Colonic mucosa (tissue), 4 donors: ENCODE results near the gene NUP62. TPM values are rescaled to one million over a fixed set of nuclear protein-coding genes. Genes with fewer than 3 reads are reported as not detected.

Experiments
- DNase-seq: peaks from one replicate; pipeline ENCODE4 v3.0.0-alpha.2; 2020
- H3K27ac ChIP-seq: fragments of 200-600 bp; one replicate; pipeline ENCODE4 v1.8.0; 2021
- H3K27me3 ChIP-seq: fragments of 200-600 bp; one replicate; pipeline ENCODE4 v1.8.0; 2021
- H3K36me3 ChIP-seq: fragments of 200-600 bp; one replicate; pipeline ENCODE4 v1.8.0; 2021
- H3K4me1 ChIP-seq: fragments of 200-600 bp; one replicate; pipeline ENCODE4 v1.8.0; 2021; ENCODE audit warnings: mild to moderate bottlenecking
- H3K4me3 ChIP-seq: fragments of 200-600 bp; one replicate; pipeline ENCODE4 v1.8.0; 2021
- H3K9ac ChIP-seq, 2 donors: one replicate each; pipeline ENCODE4 v1.7.0; 2013; ENCODE audit warnings: control low read depth in 2 of 2, low read depth in 2 of 2, low read length in 2 of 2
- H3K9me3 ChIP-seq: fragments of 200-600 bp; one replicate; pipeline ENCODE4 v1.8.0; 2021
- CTCF ChIP-seq: fragments of 200-600 bp; IDR thresholded peaks from one replicate; pipeline ENCODE4 v1.8.0; 2022; ENCODE audit warnings: antibody characterized with exemption, mild to moderate bottlenecking
- intact Hi-C: fragments of 100-400 bp; cut with DNase I; formaldehyde crosslinking; loops from one replicate; pipeline ENCODE4 v1.14.1; 2022
- total RNA-seq, 2 donors: library from RNA; stranded (reverse); fragmentation: NEBNext Ultra II Directional in 1 of 2; extraction: Animal tissue kit (Norgen Biotek cat#: 25700) in 1 of 2; gene quantifications; one replicate each; pipeline ENCODE4 v1.2.1, GENCODE V29; 2021
- donor health status: healthy.
- donor health status: DM: no; HTN: no; CAD: no.
- donor health status: DM: no; HTN: no; CAD: no.

NUP62 gene
- total RNA-seq, 2 donors from 2014 or later: 34.8 to 59.8 TPM

- Histone ChIP-seq H3K4me1 (peaks cover 22% of the 10 kb centered on the region), H3K4me3 (peak overlapping the region; percentile 55), H3K36me3 (no peaks in the 10 kb centered on the region), H3K27me3 (no peaks in the 10 kb centered on the region), H3K27ac (peak overlapping the region; percentile 91), H3K9ac (peak overlapping the region; percentile 71 to 90), H3K9me3 (no peaks in the 10 kb centered on the region)
- intact Hi-C loops: loop anchor here (10.0 kb wide), 1 partner anchor 55 kb away; the partner anchor contains the start of genes FUZ and MED25
- DNase-seq: peak; percentile 97
- no peak for TF ChIP-seq CTCF
Observed at GRCh38 chr19:49869484-49870308, 59.6 kb downstream of the NUP62 start.

- intact Hi-C loops: loop anchor here (10.0 kb wide), 1 partner anchor 54 kb away; the partner anchor contains the start of genes FUZ and MED25
- peak overlapping the region; percentile 22 for H3K4me3 ChIP-seq
- H3K36me3 ChIP-seq: no peaks in the 10 kb centered on the region
- peak overlapping the region; percentile 91 for H3K27ac ChIP-seq
- DNase-seq: no peak
- no peak for TF ChIP-seq CTCF
- peak overlapping the region; percentile 30 to 31 for H3K9ac ChIP-seq
- peaks cover 22% of the 10 kb centered on the region for H3K4me1 ChIP-seq
- no peaks in the 10 kb centered on the region for H3K9me3 ChIP-seq
- no peaks in the 10 kb centered on the region for H3K27me3 ChIP-seq
Observed at GRCh38 chr19:49869009-49869483, 60.3 kb downstream of the NUP62 start.

GRCh38 chr19:49866933-49867782, 62.1 kb downstream of the NUP62 start, which contains the start of gene PNKP:
Gene PNKP, minus strand, starts transcription at chr19:49867576. Its CDS starts 372 bp downstream, at chr19:49867204.
- H3K4me1 ChIP-seq: peaks cover 22% of the 10 kb centered on the region
- H3K9ac ChIP-seq: peak within 1 kb of the TSS; percentile 89 to 90
- H3K4me3 ChIP-seq: peak within 1 kb of the TSS; percentile 68
- intact Hi-C loops: loop anchor here (10.0 kb wide), 1 partner anchor 52 kb away; the partner anchor contains the start of genes FUZ and MED25
- H3K9me3 ChIP-seq: no peaks in the 10 kb centered on the region
- no peaks in the 10 kb centered on the region for H3K27me3 ChIP-seq
- H3K36me3 ChIP-seq: no peaks in the 10 kb centered on the region
- DNase-seq: peak; percentile 91
- H3K27ac ChIP-seq: peak within 1 kb of the TSS; percentile 91
- TF ChIP-seq CTCF: no peak

- intact Hi-C loops: loop anchor here (10.0 kb wide), 1 partner anchor 50 kb away; the partner anchor contains the start of genes FUZ and MED25
- H3K9me3 ChIP-seq: no peaks in the 10 kb centered on the region
- DNase-seq: no peak
Observed at GRCh38 chr19:49864890-49865289, 64.4 kb downstream of the NUP62 start.

More at GRCh38 chr19:49864890-49865289, 64.4 kb downstream of the NUP62 start:
- Histone ChIP-seq H3K27ac (no peak overlapping the region), H3K27me3 (no peaks in the 10 kb centered on the region), H3K4me3 (no peak overlapping the region), H3K4me1 (peaks cover 15% of the 10 kb centered on the region), H3K36me3 (no peaks in the 10 kb centered on the region), H3K9ac (no peak overlapping the region)
- no peak for TF ChIP-seq CTCF
